Neutrophil (primary cell): ENCODE results near the gene CEP112.
"Not testable (repeated sequence)": the region's sequence is repeated elsewhere in the genome, so short reads cannot be mapped to it uniquely, and the experiment has no call there.

Experiments
- H3K27ac ChIP-seq: fragments of 200-600 bp; sonication (generic); 2 replicates; pipeline ENCODE4 v1.5.1; 2016; ENCODE audit warnings: mild to moderate bottlenecking, moderate library complexity
- H3K27me3 ChIP-seq: fragments of 200-600 bp; sonication (generic); 2 replicates; pipeline ENCODE4 v1.6.0; 2016; ENCODE audit warnings: mild to moderate bottlenecking
- H3K36me3 ChIP-seq: fragments of 200-600 bp; sonication (generic); 2 replicates; pipeline ENCODE4 v1.5.1; 2017
- H3K4me1 ChIP-seq, 2 experiments: fragments of 200-600 bp in 1 of 2; sonication (generic) in 1 of 2; 1 replicate in 1 of 2; 2 replicates in 1 of 2; pipeline versions ENCODE4 v1.5.1 to v1.6.1; 2013 to 2016; ENCODE audit warnings: low read depth in 1 of 2, low read length in 1 of 2, mild to moderate bottlenecking in 1 of 2, moderate library complexity in 1 of 2; ENCODE audit not compliant: control insufficient read depth in 1 of 2, insufficient read depth in 1 of 2
- H3K4me3 ChIP-seq, 2 experiments: fragments of 200-600 bp in 1 of 2; sonication (generic) in 1 of 2; 1 replicate in 1 of 2; 2 replicates in 1 of 2; pipeline ENCODE4 v1.5.1; 2013 to 2016; ENCODE audit warnings: low read depth in 1 of 2, low read length in 1 of 2, mild to moderate bottlenecking in 1 of 2, moderate library complexity in 1 of 2
- H3K9me3 ChIP-seq: fragments of 200-600 bp; sonication (generic); 2 replicates; pipeline ENCODE4 v1.5.1; 2016
- CTCF ChIP-seq: fragments of 200-600 bp; sonication (generic); IDR thresholded peaks from 2 replicates; pipeline ENCODE4 v1.5.1; 2016; ENCODE audit warnings: antibody characterized with exemption

CEP112 gene

GRCh38 chr17:65794572-65794971 is 397.4 kb downstream of the CEP112 start:
- no peaks in the 10 kb centered on the region for H3K9me3 ChIP-seq
- no peak overlapping the region for H3K4me3 ChIP-seq
- TF ChIP-seq CTCF = no peak
- H3K27me3 ChIP-seq = no peaks in the 10 kb centered on the region
- H3K36me3 ChIP-seq = no peaks in the 10 kb centered on the region
- H3K27ac ChIP-seq = no peak overlapping the region
- H3K4me1 ChIP-seq = peaks cover 0 to 8% of the 10 kb centered on the region in 2 experiments

GRCh38 chr17:65790241-65790640 is 401.7 kb downstream of the CEP112 start:
- Histone ChIP-seq H3K4me3 (no peak overlapping the region), H3K36me3 (no peaks in the 10 kb centered on the region), H3K27ac (no peak overlapping the region), H3K9me3 (no peaks in the 10 kb centered on the region), H3K27me3 (no peaks in the 10 kb centered on the region), H3K4me1 (peaks cover 0 to 6% of the 10 kb centered on the region in 2 experiments)
- TF ChIP-seq CTCF = no peak

GRCh38 chr17:65787503-65787902 is 404.4 kb downstream of the CEP112 start:
- no peak for TF ChIP-seq CTCF
- Histone ChIP-seq H3K27me3 (no peaks in the 10 kb centered on the region), H3K27ac (no peak overlapping the region), H3K36me3 (no peaks in the 10 kb centered on the region), H3K4me3 (no peak overlapping the region), H3K9me3 (no peaks in the 10 kb centered on the region), H3K4me1 (no peaks in the 10 kb centered on the region)

- H3K4me3 ChIP-seq = no peak overlapping the region
- H3K9me3 ChIP-seq = no peaks in the 10 kb centered on the region
- H3K36me3 ChIP-seq = no peaks in the 10 kb centered on the region
- no peaks in the 10 kb centered on the region for H3K27me3 ChIP-seq
- TF ChIP-seq CTCF = no peak
- no peak overlapping the region for H3K27ac ChIP-seq
- H3K4me1 ChIP-seq = no peaks in the 10 kb centered on the region
These were observed 405.5 kb downstream of the CEP112 start for GRCh38 chr17:65786479-65786878.

GRCh38 chr17:65785109-65785508 is 406.8 kb downstream of the CEP112 start:
- Histone ChIP-seq H3K4me3 (no peak overlapping the region), H3K36me3 (no peaks in the 10 kb centered on the region), H3K27me3 (no peaks in the 10 kb centered on the region), H3K4me1 (no peaks in the 10 kb centered on the region), H3K9me3 (no peaks in the 10 kb centered on the region), H3K27ac (no peak overlapping the region)
- TF ChIP-seq CTCF = no peak

GRCh38 chr17:65783845-65784334 is 408.0 kb downstream of the CEP112 start:
- TF ChIP-seq CTCF = no peak
- Histone ChIP-seq H3K27ac (no peak overlapping the region), H3K4me1 (no peaks in the 10 kb centered on the region), H3K9me3 (no peaks in the 10 kb centered on the region), H3K36me3 (no peaks in the 10 kb centered on the region), H3K27me3 (no peaks in the 10 kb centered on the region), H3K4me3 (no peak overlapping the region)

- H3K27ac ChIP-seq, H3K27me3 ChIP-seq, H3K9me3 ChIP-seq, H3K36me3 ChIP-seq, H3K4me3 ChIP-seq, H3K4me1 ChIP-seq: not testable (repeated sequence)
These were observed 409.7 kb downstream of the CEP112 start for GRCh38 chr17:65782104-65782706.
